Activated CD8-positive, alpha-beta T cell treated with anti-CD3 and anti-CD28 coated beads for 36 hours (primary cell): ENCODE data around the gene PPFIBP2. TPM values are rescaled to one million over a fixed set of nuclear protein-coding genes. Genes with fewer than 3 reads are reported as not detected.

Experiments
- ATAC-seq: fragments of 200-7000 bp; cut with Tn5 transposase; one replicate; pipeline ENCODE4 v1.10.0; 2021; ENCODE audit warnings: mild to moderate bottlenecking, moderate library complexity
- CTCF ChIA-PET: fragments of 350-600 bp; sonication (Branson Sonifier 250); formaldehyde crosslinking; loops from one replicate; lab custom pipeline; 2021; ENCODE audit warnings: antibody characterized with exemption; lab: Charles Lee
- POLR2A ChIA-PET: fragments of 350-600 bp; sonication (Branson Sonifier 250); formaldehyde crosslinking; loops from one replicate; lab custom pipeline; 2021; ENCODE audit warnings: antibody characterized with exemption; lab: Charles Lee
- DNase-seq: peaks from one replicate; pipeline ENCODE4 v3.0.0-alpha.2; 2020
- H3K27ac Mint-ChIP-seq: one replicate; pipeline ENCODE4 v1.8.0; 2021; ENCODE audit warnings: mild to moderate bottlenecking, mixed read lengths
- H3K27me3 Mint-ChIP-seq: one replicate; pipeline ENCODE4 v1.8.0; 2021; ENCODE audit warnings: mixed read lengths
- H3K36me3 Mint-ChIP-seq: one replicate; pipeline ENCODE4 v1.8.0; 2021; ENCODE audit warnings: low read depth, mixed read lengths
- H3K4me1 Mint-ChIP-seq: one replicate; pipeline ENCODE4 v1.8.0; 2021; ENCODE audit warnings: low read depth, mixed read lengths
- H3K4me3 Mint-ChIP-seq: one replicate; pipeline ENCODE4 v1.8.0; 2021; ENCODE audit warnings: mild to moderate bottlenecking, moderate library complexity, mixed read lengths
- H3K9me3 Mint-ChIP-seq: one replicate; pipeline ENCODE4 v1.8.0; 2021; ENCODE audit warnings: mixed read lengths
- CTCF ChIP-seq: fragments of 200-600 bp; IDR thresholded peaks from one replicate; pipeline ENCODE4 v1.8.0; 2022; ENCODE audit warnings: antibody characterized with exemption, mild to moderate bottlenecking
- intact Hi-C: fragments of 100-400 bp; cut with micrococcal nuclease; formaldehyde crosslinking; loops from one replicate; pipeline ENCODE4 v1.10.0; 2022
- total RNA-seq, 2 experiments: library from RNA; stranded (reverse); gene quantifications; one replicate each; pipeline ENCODE4 v1.2.3, GENCODE V29; 2021

PPFIBP2 gene
- total RNA-seq, 2 experiments from 2014 or later: 13.3 to 14.2 TPM

GRCh38 chr11:7572001-7572712 is 58.4 kb downstream of the PPFIBP2 start:
- TF ChIP-seq CTCF: no peak
- peaks cover 8% of the 10 kb centered on the region for H3K36me3 Mint-ChIP-seq
- H3K4me3 Mint-ChIP-seq: no peak overlapping the region
- peaks cover 18% of the 10 kb centered on the region for H3K4me1 Mint-ChIP-seq
- no peaks in the 10 kb centered on the region for H3K9me3 Mint-ChIP-seq
- ATAC-seq (no peak), DNase-seq (no peak)
- intact Hi-C loops: no loop called here
- peaks cover 16% of the 10 kb centered on the region for H3K27me3 Mint-ChIP-seq
- ChIA-PET POLR2A (no interaction called here), CTCF (interaction anchor here (0.7 to 1.9 kb wide), 11 partner anchors 12 to 125 kb away, joined by 3 to 6 read pairs (median 4); no protein-coding TSS in a partner anchor)
- no peak overlapping the region for H3K27ac Mint-ChIP-seq

GRCh38 chr11:7573193-7573557 is 59.4 kb downstream of the PPFIBP2 start:
- DNase-seq: no peak
- ATAC-seq: no peak
- CTCF ChIA-PET: no interaction called here

DNA sequence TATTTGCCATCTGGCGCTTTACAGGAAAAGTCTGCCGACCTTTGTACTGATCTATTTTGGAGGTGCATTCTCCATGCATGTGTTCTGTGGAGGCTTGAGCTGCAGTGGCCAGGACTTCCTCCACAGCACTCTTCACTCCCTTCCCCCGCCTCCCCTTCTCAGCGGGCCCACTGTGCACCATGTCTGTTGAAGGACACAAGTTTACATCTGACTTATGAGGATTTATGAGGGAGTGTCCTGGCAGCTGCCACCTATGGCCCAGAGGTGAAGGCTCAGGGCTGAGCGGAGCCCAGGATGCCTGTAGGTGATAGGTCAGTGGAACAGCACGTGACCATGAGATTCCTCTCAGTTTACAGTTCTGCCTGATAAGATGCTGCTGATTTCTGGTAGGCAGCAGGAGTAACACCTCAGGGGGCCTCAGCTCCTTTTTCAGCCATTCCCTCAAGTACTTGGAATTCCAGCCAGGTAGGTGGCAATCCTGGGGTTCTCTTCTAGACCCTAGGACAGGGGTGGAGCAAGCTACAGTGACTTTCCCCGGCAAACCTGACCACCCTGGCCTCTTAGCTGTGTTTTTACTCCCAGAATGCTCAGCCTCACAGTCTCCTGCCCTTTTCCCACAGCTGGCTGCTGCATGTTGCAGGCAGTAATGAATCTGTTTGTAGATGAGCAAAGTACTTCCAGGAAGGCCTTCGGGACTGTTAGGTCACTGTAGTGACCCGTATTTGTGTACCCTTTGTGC is 59.9 kb downstream of the PPFIBP2 start:
- Mint-ChIP-seq H3K27me3 (peaks cover 29% of the 10 kb centered on the region), H3K27ac (no peak overlapping the region), H3K36me3 (no peaks in the 10 kb centered on the region), H3K4me3 (no peak overlapping the region), H3K9me3 (no peaks in the 10 kb centered on the region), H3K4me1 (peaks cover 33% of the 10 kb centered on the region)
- POLR2A ChIA-PET: no interaction called here
- ATAC-seq (no peak), DNase-seq (no peak)
- TF ChIP-seq CTCF: no peak
- intact Hi-C loops: no loop called here
- CTCF ChIA-PET: interaction anchor here (2.0 kb wide), 1 partner anchor 29 kb away, joined by 4 read pairs; no protein-coding TSS in a partner anchor

More at GRCh38 chr11:7573193-7573557, 59.4 kb downstream of the PPFIBP2 start:
- POLR2A ChIA-PET: no interaction called here
- Mint-ChIP-seq H3K9me3 (no peaks in the 10 kb centered on the region), H3K27me3 (peaks cover 24% of the 10 kb centered on the region), H3K4me1 (peaks cover 28% of the 10 kb centered on the region), H3K36me3 (peaks cover 3% of the 10 kb centered on the region), H3K4me3 (no peak overlapping the region), H3K27ac (no peak overlapping the region)
- no peak for TF ChIP-seq CTCF
- intact Hi-C loops: no loop called here

- no peaks in the 10 kb centered on the region for H3K9me3 Mint-ChIP-seq
These were observed 60.8 kb downstream of the PPFIBP2 start for GRCh38 chr11:7574491-7575130.

More at GRCh38 chr11:7574491-7575130, 60.8 kb downstream of the PPFIBP2 start:
- Mint-ChIP-seq H3K27ac (no peak overlapping the region), H3K27me3 (peaks cover 30% of the 10 kb centered on the region), H3K4me3 (no peak overlapping the region), H3K4me1 (peaks cover 34% of the 10 kb centered on the region), H3K36me3 (no peaks in the 10 kb centered on the region)
- POLR2A ChIA-PET: interaction anchor here (1.7 kb wide), 1 partner anchor 62 kb away, joined by 3 read pairs; no protein-coding TSS in a partner anchor
- intact Hi-C loops: no loop called here
- no peak for TF ChIP-seq CTCF
- no peak for ATAC-seq
- CTCF ChIA-PET: interaction anchor here (1.2 to 2.0 kb wide), 2 partner anchors 28 to 92 kb away, joined by 4 read pairs; no protein-coding TSS in a partner anchor
- DNase-seq: no peak
